Sigmoid colon (tissue), 4 donors: ENCODE measurements around the gene ZNF608.

Experiments
- EP300 ChIP-seq, 4 donors: sonication (generic); formaldehyde crosslinking; IDR thresholded peaks; one replicate each; pipeline ENCODE4 v1.6.1; 2017; ENCODE audit warnings: antibody characterized with exemption in 4 of 4
- POLR2A ChIP-seq, 2 donors: fragments of 450-650 bp; IDR thresholded peaks; one replicate each; pipeline ENCODE4 v1.6.1; 2016; ENCODE audit warnings: antibody characterized with exemption in 2 of 2, mild to moderate bottlenecking in 2 of 2, moderate library complexity in 2 of 2
- POLR2AphosphoS5 ChIP-seq, 4 donors: sonication (generic); formaldehyde crosslinking; IDR thresholded peaks; one replicate each; pipeline ENCODE4 v1.6.1; 2017; ENCODE audit warnings: antibody characterized with exemption in 4 of 4
- TF ChIP-seq, protein P1 (sequence below), 4 experiments: fragments of 450-650 bp in 3 of 4; fragments of 200-600 bp in 1 of 4; IDR thresholded peaks; one replicate each; pipeline ENCODE4 v1.5.1; 2016 to 2019; ENCODE audit warnings: antibody characterized with exemption in 4 of 4, mild to moderate bottlenecking in 3 of 4, moderate library complexity in 2 of 4

- TF ChIP-seq POLR2A (IDR thresholded peaks at IDR 0.05) (no peak), POLR2AphosphoS5 (IDR thresholded peaks at IDR 0.05) (peak; percentile 51 to 82 (median 62)), EP300 (IDR thresholded peaks at IDR 0.05) (peak in 1 of 4 donors; percentile 1)
- TF ChIP-seq, protein P1, sequence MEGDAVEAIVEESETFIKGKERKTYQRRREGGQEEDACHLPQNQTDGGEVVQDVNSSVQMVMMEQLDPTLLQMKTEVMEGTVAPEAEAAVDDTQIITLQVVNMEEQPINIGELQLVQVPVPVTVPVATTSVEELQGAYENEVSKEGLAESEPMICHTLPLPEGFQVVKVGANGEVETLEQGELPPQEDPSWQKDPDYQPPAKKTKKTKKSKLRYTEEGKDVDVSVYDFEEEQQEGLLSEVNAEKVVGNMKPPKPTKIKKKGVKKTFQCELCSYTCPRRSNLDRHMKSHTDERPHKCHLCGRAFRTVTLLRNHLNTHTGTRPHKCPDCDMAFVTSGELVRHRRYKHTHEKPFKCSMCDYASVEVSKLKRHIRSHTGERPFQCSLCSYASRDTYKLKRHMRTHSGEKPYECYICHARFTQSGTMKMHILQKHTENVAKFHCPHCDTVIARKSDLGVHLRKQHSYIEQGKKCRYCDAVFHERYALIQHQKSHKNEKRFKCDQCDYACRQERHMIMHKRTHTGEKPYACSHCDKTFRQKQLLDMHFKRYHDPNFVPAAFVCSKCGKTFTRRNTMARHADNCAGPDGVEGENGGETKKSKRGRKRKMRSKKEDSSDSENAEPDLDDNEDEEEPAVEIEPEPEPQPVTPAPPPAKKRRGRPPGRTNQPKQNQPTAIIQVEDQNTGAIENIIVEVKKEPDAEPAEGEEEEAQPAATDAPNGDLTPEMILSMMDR (IDR thresholded peaks at IDR 0.05) = no peak
Measured at GRCh38 chr5:124764992-124765611, 18.7 kb upstream of the ZNF608 start.
